ENCODE results near the gene UMODL1. TPM values are rescaled to one million over a fixed set of nuclear protein-coding genes. Genes with fewer than 3 reads are reported as not detected.

Gene UMODL1
- total and polyA plus RNA-seq, 2 of the 13 experiments (the other 11 are each of a cell fraction or from before 2014, with no cell fraction given) = not detected

GRCh38 chr21:42114646-42115045, 43.5 kb downstream of the UMODL1 start:
- no peak overlapping the region for H3K9ac ChIP-seq (ENCODE audit: insufficient read depth, low read depth, low read length)
- peaks cover 33% of the 10 kb centered on the region for H3K4me1 ChIP-seq (ENCODE audit: insufficient read depth, low read length)
- intact Hi-C loops (cut with micrococcal nuclease; ENCODE audit: unreplicated experiment) = loop anchor here (10.0 kb wide), 1 partner anchor 500 kb away; no protein-coding TSS in a partner anchor
- no peak overlapping the region for H3K27ac ChIP-seq (ENCODE audit: extremely low read length, insufficient read depth, low read length)
- TF ChIP-seq ELK4 (CRISPR knock-in tag; IDR thresholded peaks at IDR 0.05; ENCODE audit: borderline replicate concordance) (no peak), FOXC1 (CRISPR knock-in tag; IDR thresholded peaks at IDR 0.05; ENCODE audit: borderline replicate concordance) (no peak), ZBTB42 (CRISPR knock-in tag; IDR thresholded peaks at IDR 0.05) (no peak), MZF1 (CRISPR knock-in tag; IDR thresholded peaks at IDR 0.05; ENCODE audit: borderline replicate concordance) (no peak), ONECUT2 (CRISPR knock-in tag; IDR thresholded peaks at IDR 0.05) (no peak), U2AF2 (IDR thresholded peaks at IDR 0.05; ENCODE audit: low read depth, low read length) (no peak), ZNF230 (CRISPR knock-in tag; IDR thresholded peaks at IDR 0.05) (no peak), KAT7 (CRISPR knock-in tag; IDR thresholded peaks at IDR 0.05; ENCODE audit: borderline replicate concordance) (no peak), PAX8 (CRISPR knock-in tag; IDR thresholded peaks at IDR 0.05; ENCODE audit: borderline replicate concordance) (no peak), ZFP82 (CRISPR knock-in tag; IDR thresholded peaks at IDR 0.05; ENCODE audit: borderline replicate concordance) (no peak), ZNF777 (CRISPR knock-in tag; IDR thresholded peaks at IDR 0.05) (no peak), ZFX (CRISPR knock-in tag; IDR thresholded peaks at IDR 0.05; ENCODE audit: low read depth) (no peak), ZNF414 (CRISPR knock-in tag; IDR thresholded peaks at IDR 0.05) (no peak), RELA (CRISPR knock-in tag; IDR thresholded peaks at IDR 0.05) (no peak), ZNF34 (CRISPR knock-in tag; IDR thresholded peaks at IDR 0.05; ENCODE audit: borderline replicate concordance) (no peak), SMARCE1 (IDR thresholded peaks at IDR 0.05; ENCODE audit: borderline replicate concordance) (no peak), ZNF619 (CRISPR knock-in tag; IDR thresholded peaks at IDR 0.05) (no peak), ZNF607 (CRISPR knock-in tag; IDR thresholded peaks at IDR 0.05; ENCODE audit: borderline replicate concordance) (no peak), ZNF780A (CRISPR knock-in tag; IDR thresholded peaks at IDR 0.05) (no peak)
- H3K4me2 ChIP-seq (ENCODE audit: low read depth, low read length) = no peak overlapping the region
- H3K27me3 ChIP-seq (ENCODE audit: control insufficient read depth in 1 of 2, insufficient read depth in 2 of 2, low read length in 2 of 2) = peaks cover 0 to 46% of the 10 kb centered on the region in 2 experiments; a peak in 4 of 5 replicates
- BruUV-seq (replicated peaks) = no TSS peak
- no peak overlapping the region for H2AFZ ChIP-seq (ENCODE audit: low read length)
- DNase-seq (ENCODE audit: low spot score) (no peak), FAIRE-seq (no peak), ATAC-seq (no peak)
- H3K4me3 ChIP-seq (replicated peaks in 1 of 3; ENCODE audit: insufficient read depth in 1 of 3, low read depth in 2 of 3, low read length in 3 of 3) = no peak overlapping the region
- in situ Hi-C loops (cut with HindIII; ENCODE audit: extremely low pct_ligation_motif_present, low pct_unique_long_range_greater_than_20kb) = loop anchor here (10.0 to 25.0 kb wide), 2 partner anchors 160 to 502 kb away; partner anchors contain the start of gene C2CD2
- CTCF ChIA-PET (ENCODE audit: low intra/inter-chr PET ratio, low total read pairs) = no interaction called here
- POLR2A ChIA-PET = no interaction called here
- H4K20me1 ChIP-seq (ENCODE audit: insufficient read depth, low read length) = no peaks in the 10 kb centered on the region
- H3K79me2 ChIP-seq (ENCODE audit: insufficient read depth, low read length) = no peaks in the 10 kb centered on the region
- no peaks in the 10 kb centered on the region for H3K36me3 ChIP-seq (replicated peaks in 1 of 2; ENCODE audit: control insufficient read depth in 1 of 2, insufficient read depth in 2 of 2, low read length in 2 of 2)
- WGBS (ENCODE audit: low lambda C conversion rate) = 74% methylated on average over 3 of the region's 7 CpGs
- H3K9me3 ChIP-seq (ENCODE audit: low read length) = no peaks in the 10 kb centered on the region
